H1 (cell line): Measurements from ENCODE around the gene DDX43. TPM values are rescaled to one million over a fixed set of nuclear protein-coding genes. Genes with fewer than 3 reads are reported as not detected.
A peak's percentile ranks its signal among the peaks of the same experiment; 100 is the strongest.

Experiments
- CTCF ChIA-PET: fragments of 300-600 bp; sonication (Branson Sonifier 250); formaldehyde crosslinking; loops from one replicate; lab custom pipeline; 2021; ENCODE audit not compliant: partially characterized antibody; lab: Charles Lee
- POLR2A ChIA-PET: fragments of 300-600 bp; sonication (Branson Sonifier 250); formaldehyde crosslinking; loops from one replicate; lab custom pipeline; 2021; ENCODE audit warnings: inconsistent platforms; ENCODE audit not compliant: partially characterized antibody; lab: Charles Lee
- DNase-seq, 2 experiments: peaks; one replicate each; pipeline versions ENCODE4 v3.0.0 to v3.0.0-alpha.2; 2010 to 2022; ENCODE audit warnings: low spot score in 2 of 2, low read depth in 1 of 2, mixed read lengths in 1 of 2
- FAIRE-seq: peaks from 2 replicates; lab custom pipeline; 2011; peaks lifted over from hg19 to GRCh38; lab: Jason Lieb, UNC
- H2AFZ ChIP-seq: 2 replicates; pipeline ENCODE4 v1.8.1; 2012; ENCODE audit warnings: low read length, inconsistent platforms
- H2AK5ac ChIP-seq: 2 replicates; pipeline ENCODE4 v1.6.1; 2013; ENCODE audit warnings: low read depth, low read length
- H2BK120ac ChIP-seq: replicated peaks from 2 replicates; pipeline ENCODE3; 2013; ENCODE audit warnings: low read depth, low read length, inconsistent platforms
- H2BK12ac ChIP-seq: 2 replicates; pipeline ENCODE4 v1.6.1; 2013; ENCODE audit warnings: low read depth, low read length
- H2BK15ac ChIP-seq: 2 replicates; pipeline ENCODE4 v1.6.1; 2013; ENCODE audit warnings: low read length
- H2BK20ac ChIP-seq: 2 replicates; pipeline ENCODE4 v1.6.1; 2013; ENCODE audit warnings: low read length
- H2BK5ac ChIP-seq: 2 replicates; pipeline ENCODE4 v1.6.1; 2013; ENCODE audit warnings: low read depth, low read length
- H3K14ac ChIP-seq: 2 replicates; pipeline ENCODE4 v1.6.1; 2013; ENCODE audit warnings: inconsistent platforms; ENCODE audit not compliant: insufficient read length
- H3K18ac ChIP-seq: 2 replicates; pipeline ENCODE4 v1.6.1; 2013; ENCODE audit warnings: low read length; ENCODE audit errors: extremely low read depth
- H3K23ac ChIP-seq: 2 replicates; pipeline ENCODE4 v1.6.1; 2013; ENCODE audit warnings: inconsistent platforms; ENCODE audit not compliant: insufficient read length
- H3K23me2 ChIP-seq: 2 replicates; pipeline ENCODE4 v1.6.1; 2013; ENCODE audit warnings: low read depth, low read length
- H3K27ac ChIP-seq: 2 replicates; pipeline ENCODE4 v1.6.1; 2011; ENCODE audit warnings: low read depth, low read length, inconsistent platforms
- H3K27me3 ChIP-seq, 4 experiments: replicated peaks in 1 of 4; 1 replicate in 1 of 4; 2 replicates in 3 of 4; pipeline versions ENCODE4 v1.6.1 to v1.8.1; 2011 to 2013; ENCODE audit warnings: low read length in 3 of 4, mild to moderate bottlenecking in 3 of 4, inconsistent platforms in 2 of 4, mixed read lengths in 2 of 4, moderate library complexity in 1 of 4; ENCODE audit not compliant: control insufficient read depth in 3 of 4, insufficient read depth in 3 of 4; ENCODE audit errors: extremely low read depth in 1 of 4
- H3K36me3 ChIP-seq, 4 experiments: 2 replicates each; pipeline versions ENCODE4 v1.6.1 to v1.8.1; 2011 to 2013; ENCODE audit warnings: mild to moderate bottlenecking in 4 of 4, low read length in 3 of 4, moderate library complexity in 2 of 4, control low read depth in 1 of 4, inconsistent platforms in 1 of 4; ENCODE audit not compliant: insufficient read depth in 4 of 4, control insufficient read depth in 2 of 4
- H3K4ac ChIP-seq: replicated peaks from 2 replicates; pipeline ENCODE3; 2013; ENCODE audit warnings: low read length, low read depth, mixed read lengths, inconsistent platforms; ENCODE audit not compliant: insufficient read length
- H3K4me1 ChIP-seq, 4 experiments: replicated peaks in 1 of 4; 1 replicate in 1 of 4; 2 replicates in 3 of 4; pipeline versions ENCODE4 v1.6.1 to v1.8.1; 2011 to 2013; ENCODE audit warnings: low read length in 3 of 4, inconsistent platforms in 2 of 4, mixed read lengths in 1 of 4; ENCODE audit not compliant: insufficient read depth in 4 of 4, control insufficient read depth in 3 of 4
- H3K4me2 ChIP-seq, 2 experiments: 2 replicates each; pipeline versions ENCODE4 v1.6.1 to v1.8.1; 2011 to 2013; ENCODE audit warnings: low read depth in 2 of 2, low read length in 2 of 2, control low read depth in 1 of 2, inconsistent platforms in 1 of 2, mild to moderate bottlenecking in 1 of 2; ENCODE audit not compliant: insufficient read depth in 1 of 2
- H3K4me3 ChIP-seq, 4 experiments: fragments of 200-600, 300-600 bp in 1 of 4; sonication (generic), shearing (Covaris generic), sonication (Bioruptor Twin) in 1 of 4; 2 replicates each; pipeline versions ENCODE4 v1.5.1 to v1.8.1; 2011 to 2016; ENCODE audit warnings: low read length in 4 of 4, low read depth in 3 of 4, control low read depth in 2 of 4, inconsistent platforms in 2 of 4, mild to moderate bottlenecking in 2 of 4, mixed read lengths in 1 of 4, moderate library complexity in 1 of 4; ENCODE audit not compliant: insufficient read depth in 2 of 4; ENCODE audit errors: extremely low read depth in 1 of 4
- H3K56ac ChIP-seq: replicated peaks from 2 replicates; pipeline ENCODE3; 2013; ENCODE audit warnings: low read depth, mild to moderate bottlenecking, mixed read lengths, low read length, inconsistent platforms; ENCODE audit not compliant: insufficient read length
- H3K79me1 ChIP-seq: 2 replicates; pipeline ENCODE4 v1.6.1; 2013; ENCODE audit warnings: low read depth, low read length, control low read depth
- H3K79me2 ChIP-seq, 2 experiments: 2 replicates each; pipeline versions ENCODE4 v1.6.1 to v1.8.1; 2012 to 2013; ENCODE audit warnings: low read length in 2 of 2, mild to moderate bottlenecking in 2 of 2, inconsistent platforms in 1 of 2; ENCODE audit not compliant: insufficient read depth in 2 of 2, control insufficient read depth in 1 of 2
- H3K9ac ChIP-seq, 4 experiments: replicated peaks in 1 of 4; 1 replicate in 1 of 4; 2 replicates in 3 of 4; pipeline versions ENCODE4 v1.6.1 to v1.8.1; 2011 to 2013; ENCODE audit warnings: low read depth in 3 of 4, low read length in 3 of 4, control low read depth in 2 of 4, mild to moderate bottlenecking in 2 of 4, moderate library complexity in 2 of 4, inconsistent platforms in 1 of 4; ENCODE audit errors: extremely low read depth in 1 of 4
- H3K9me3 ChIP-seq, 2 experiments: 2 replicates each; pipeline versions ENCODE4 v1.6.1 to v1.8.1; 2012 to 2013; ENCODE audit warnings: mild to moderate bottlenecking in 2 of 2, moderate library complexity in 2 of 2, control low read depth in 1 of 2, inconsistent platforms in 1 of 2, low read depth in 1 of 2, low read length in 1 of 2, mixed read lengths in 1 of 2; ENCODE audit not compliant: insufficient read depth in 2 of 2
- H4K20me1 ChIP-seq, 2 experiments: replicated peaks in 1 of 2; 2 replicates each; pipeline versions ENCODE3 to v1.8.1; 2011 to 2013; ENCODE audit warnings: inconsistent platforms in 2 of 2, low read length in 2 of 2, mild to moderate bottlenecking in 1 of 2; ENCODE audit not compliant: insufficient read depth in 2 of 2, control insufficient read depth in 1 of 2
- H4K5ac ChIP-seq: 2 replicates; pipeline ENCODE4 v1.6.1; 2013; ENCODE audit warnings: low read length, low read depth, mixed read lengths, inconsistent platforms; ENCODE audit not compliant: insufficient read length
- H4K8ac ChIP-seq: 2 replicates; pipeline ENCODE4 v1.8.0; 2013; ENCODE audit warnings: mild to moderate bottlenecking, moderate library complexity, low read length, inconsistent platforms; ENCODE audit not compliant: insufficient read depth; ENCODE audit errors: extremely low read depth
- H4K91ac ChIP-seq: replicated peaks from 2 replicates; pipeline ENCODE3; 2013; ENCODE audit warnings: low read length, mixed read lengths, inconsistent platforms; ENCODE audit not compliant: insufficient read length
- POU5F1 ChIP-seq: IDR thresholded peaks from 2 replicates; pipeline ENCODE4 v1.6.1; 2011; ENCODE audit warnings: low read depth, mild to moderate bottlenecking, low read length, moderate library complexity
- WGBS, 2 experiments: shearing (Covaris generic) in 1 of 2; methylation state at CpG; one replicate each; pipeline versions ENCODE4 v1.1.6 to v1.1.7; 2013 to 2015; ENCODE audit warnings: low lambda C conversion rate in 2 of 2, mixed read lengths in 2 of 2, inconsistent platforms in 1 of 2, low coverage in 1 of 2, missing lambda C conversion rate in 1 of 2; ENCODE audit not compliant: insufficient replicate concordance in 2 of 2, insufficient coverage in 1 of 2, insufficient read length in 1 of 2; ENCODE audit errors: extremely low coverage in 1 of 2, missing lambda C conversion rate in 1 of 2; 5-methylcytosine and 5-hydroxymethylcytosine counted together
- polyA plus RNA-seq, 7 experiments: library from polyadenylated mRNA; depleted of rRNA in 3 of 7; stranded (reverse) in 5 of 7; unstranded in 2 of 7; fragments of >200 nt in 5 of 7; fragments of 200-250 nt in 2 of 7; gene quantifications; 1 replicate in 5 of 7; 2 replicates in 1 of 7; 4 replicates in 1 of 7; pipeline versions ENCODE4 v1.2.1 to v1.2.3, GENCODE V29; 2011 to 2013; ENCODE audit warnings: missing spikeins in 2 of 7, mixed read lengths in 2 of 7
- total RNA-seq: library from RNA; stranded (reverse); fragmentation: NEBNext Ultra II Directional; extraction: Animal tissue kit (Norgen Biotek cat#: 25700); gene quantifications from 2 replicates; pipeline ENCODE4 v1.2.1, GENCODE V29; 2021

Gene DDX43
- total and polyA plus RNA-seq, 2 of the 8 experiments (the other 6 are each of a cell fraction or from before 2014, with no cell fraction given) = 0.05 TPM; not detected in 1

GRCh38 chr6:73362869-73363536 is 31.6 kb upstream of the DDX43 start:
- no peaks in the 10 kb centered on the region for H3K36me3 ChIP-seq
- no peaks in the 10 kb centered on the region for H3K27me3 ChIP-seq
- no peak overlapping the region for H3K4me3 ChIP-seq
- WGBS, 2 experiments = 94% methylated on average over 27 of the region's 31 CpGs; no CpG with 5 or more reads in 1 of the 2 experiments
- H3K14ac ChIP-seq = no peak overlapping the region
- no peak overlapping the region for H3K18ac ChIP-seq
- no peak overlapping the region for H3K4me2 ChIP-seq
- H3K4ac ChIP-seq = no peak overlapping the region
- no peak overlapping the region for H3K23ac ChIP-seq
- H3K56ac ChIP-seq = no peak overlapping the region
- H2BK12ac ChIP-seq = 0 out of 2 replicates have a peak overlapping the region, but pooled peaks have one; percentile 50
- H2BK5ac ChIP-seq = no peak overlapping the region
- no peak overlapping the region for H3K9ac ChIP-seq
- no peak overlapping the region; the same call in 1 of the 2 replicates for H2BK15ac ChIP-seq
- FAIRE-seq (no peak), DNase-seq (no peak)
- H3K27ac ChIP-seq = no peak overlapping the region
- H2BK120ac ChIP-seq = no peak overlapping the region
- no peaks in the 10 kb centered on the region; a peak in 1 of 4 replicates for H3K9me3 ChIP-seq
- H3K79me2 ChIP-seq = no peaks in the 10 kb centered on the region
- ChIA-PET POLR2A (no interaction called here), CTCF (no interaction called here)
- H4K20me1 ChIP-seq = no peaks in the 10 kb centered on the region
- no peak overlapping the region for H2AFZ ChIP-seq
- no peak overlapping the region; the same call in 1 of the 2 replicates for H4K8ac ChIP-seq
- H3K79me1 ChIP-seq = no peaks in the 10 kb centered on the region
- no peak overlapping the region for H2AK5ac ChIP-seq
- H3K23me2 ChIP-seq = no peaks in the 10 kb centered on the region
- TF ChIP-seq POU5F1 = no peak
- peaks cover 0 to 4% (median 2%) of the 10 kb centered on the region in 4 experiments; a peak in 3 of 7 replicates for H3K4me1 ChIP-seq
- H4K91ac ChIP-seq = no peak overlapping the region
- H2BK20ac ChIP-seq = no peak overlapping the region
- no peak overlapping the region for H4K5ac ChIP-seq
